ENCODE measurements around the gene NGB.
"Not testable (repeated sequence)": the region's sequence is repeated elsewhere in the genome, so short reads cannot be mapped to it uniquely, and the experiment has no call there.

Gene NGB, protein sequence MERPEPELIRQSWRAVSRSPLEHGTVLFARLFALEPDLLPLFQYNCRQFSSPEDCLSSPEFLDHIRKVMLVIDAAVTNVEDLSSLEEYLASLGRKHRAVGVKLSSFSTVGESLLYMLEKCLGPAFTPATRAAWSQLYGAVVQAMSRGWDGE
- 0 reads per million in 2 donors for total RNA-seq

DNA sequence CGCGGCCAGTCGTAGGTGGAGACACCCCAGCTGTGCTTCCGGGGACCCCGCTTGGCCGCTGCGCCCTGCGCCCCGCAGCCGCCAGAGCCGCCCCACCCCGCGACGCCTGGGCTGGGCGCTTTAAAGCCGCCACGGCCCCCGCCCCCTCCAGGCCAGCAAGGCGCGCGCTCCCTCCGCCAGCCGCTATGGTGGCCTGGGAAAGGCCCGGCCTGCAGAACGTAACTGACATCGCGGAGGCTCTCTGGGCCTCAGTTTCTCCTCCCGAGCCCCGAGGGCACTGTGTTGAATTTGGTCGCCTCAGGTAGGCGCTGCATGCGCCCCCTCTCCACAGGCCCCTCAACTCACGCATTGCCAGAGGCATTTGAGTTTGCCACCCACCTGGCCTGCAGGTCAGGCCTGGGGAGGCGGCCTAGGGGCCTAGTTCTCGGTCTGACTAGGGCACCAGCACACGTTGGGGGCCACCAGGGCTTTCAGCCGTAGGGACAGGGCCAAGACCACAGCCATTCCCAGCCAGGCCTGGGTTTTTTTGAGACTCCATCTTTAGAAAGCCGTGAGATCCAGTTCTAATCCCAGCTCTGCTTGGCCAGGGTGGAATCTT is at the start of gene NGB:
TSS of gene NGB (minus strand) at position 94 of the 598 bp plus-strand sequence. CDS start 269 bp downstream, outside the sequence.
- DNase-seq: no peak

DNA sequence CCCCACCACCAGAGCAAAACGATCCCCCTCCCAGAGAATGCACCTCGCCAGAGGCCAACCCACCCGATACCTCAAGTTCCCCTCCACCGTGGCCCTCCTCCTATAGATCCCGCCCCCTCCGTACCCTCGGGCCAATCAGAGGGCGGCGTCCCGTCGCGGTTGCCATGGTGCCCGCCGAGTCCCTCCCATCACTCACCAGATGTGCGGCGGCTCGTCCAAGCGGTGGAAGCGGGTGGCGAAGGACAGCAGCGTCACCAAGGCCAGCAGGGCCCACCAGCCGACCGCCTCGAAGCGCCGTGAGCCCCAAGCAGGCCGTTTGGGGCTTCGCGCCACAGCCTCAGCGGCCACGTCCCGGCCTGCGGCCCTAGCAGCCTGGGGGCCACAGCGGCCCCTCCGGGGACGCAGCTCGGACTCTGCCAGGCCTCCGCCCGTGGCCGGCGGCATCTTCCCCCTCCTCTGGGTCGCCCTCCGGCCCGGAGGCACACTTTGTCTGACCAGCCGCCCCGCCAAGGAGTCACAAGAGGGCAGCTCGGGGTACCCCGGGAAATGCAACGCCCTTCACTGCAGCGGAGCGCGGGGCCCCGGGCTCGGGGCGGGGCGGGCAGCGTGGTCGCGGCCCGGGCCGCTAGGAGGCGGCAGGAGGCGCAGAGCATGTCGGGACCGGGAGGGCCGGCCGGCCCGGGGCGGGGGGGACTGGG is 49.4 kb upstream of the NGB start, which contains the start of gene POMT2:
TSS of gene POMT2 (minus strand) at position 646 of the 698 bp plus-strand sequence. CDS start at position 444, 202 bp downstream.
- DNase-seq: peak; percentile 88

DNA sequence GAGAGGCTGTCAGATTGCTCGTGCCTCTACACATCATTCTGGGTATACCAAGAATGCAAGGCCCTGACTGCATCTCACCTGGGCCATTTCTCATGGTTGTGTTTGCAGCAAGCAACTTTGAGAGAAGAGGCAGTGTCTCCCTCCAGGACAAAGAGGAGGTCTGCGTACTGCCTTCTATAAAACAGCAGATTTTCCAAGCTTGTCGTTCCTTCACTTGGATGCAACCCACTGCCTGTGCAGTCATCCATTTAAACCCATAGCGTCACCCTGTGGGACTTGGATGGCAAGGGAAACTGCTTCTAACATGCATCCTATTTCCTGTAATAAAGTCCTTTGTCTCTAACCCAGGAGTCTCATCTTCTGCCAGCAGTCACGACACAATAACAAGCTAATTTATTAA is 48.4 kb upstream of the NGB start:
- DNase-seq: no peak

DNA sequence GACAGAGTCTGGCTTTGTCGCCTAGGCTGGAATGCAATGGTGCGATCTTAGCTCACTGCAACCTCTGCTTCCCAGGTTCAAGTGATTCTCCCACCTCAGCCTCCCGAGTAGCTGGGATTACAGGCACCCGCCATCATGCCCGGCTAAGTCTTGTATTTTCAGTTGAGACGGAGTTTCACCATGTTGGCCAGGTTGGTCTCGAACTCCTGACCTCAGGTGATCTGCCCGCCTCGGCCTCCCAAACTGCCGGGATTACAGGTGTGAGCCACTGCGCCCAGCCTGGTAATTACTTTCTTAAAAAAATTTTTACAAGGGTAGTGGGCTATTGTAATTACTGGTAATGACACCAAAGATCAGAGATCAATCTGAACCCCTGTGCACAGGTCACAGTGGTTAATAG is 47.8 kb upstream of the NGB start:
- not testable (repeated sequence) for DNase-seq

DNA sequence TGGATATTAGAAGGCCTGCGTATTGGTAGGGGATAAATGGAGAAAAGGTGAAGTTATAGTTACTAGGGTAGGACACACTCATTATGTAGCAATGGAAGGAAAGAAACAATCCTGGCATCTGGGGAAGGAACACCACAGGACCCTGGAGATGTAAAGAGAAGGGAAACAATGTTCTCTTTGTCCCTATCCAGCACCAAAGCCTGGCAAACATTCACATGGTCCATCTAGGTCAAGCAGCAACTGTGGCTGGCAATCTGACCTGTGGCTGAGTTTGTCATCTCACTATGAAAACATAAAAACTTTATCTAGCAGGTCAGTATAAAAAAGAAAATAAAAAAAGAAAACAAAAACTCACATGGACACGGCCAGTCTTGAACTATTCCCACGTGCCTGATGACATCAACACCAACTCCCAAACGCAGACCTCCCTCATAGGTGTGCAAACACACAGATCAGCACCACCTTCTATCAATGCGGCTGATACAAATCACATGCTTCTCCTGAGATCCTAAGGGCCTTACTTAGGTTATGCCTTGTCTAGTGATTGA is 47.1 kb upstream of the NGB start:
- no peak for DNase-seq

DNA sequence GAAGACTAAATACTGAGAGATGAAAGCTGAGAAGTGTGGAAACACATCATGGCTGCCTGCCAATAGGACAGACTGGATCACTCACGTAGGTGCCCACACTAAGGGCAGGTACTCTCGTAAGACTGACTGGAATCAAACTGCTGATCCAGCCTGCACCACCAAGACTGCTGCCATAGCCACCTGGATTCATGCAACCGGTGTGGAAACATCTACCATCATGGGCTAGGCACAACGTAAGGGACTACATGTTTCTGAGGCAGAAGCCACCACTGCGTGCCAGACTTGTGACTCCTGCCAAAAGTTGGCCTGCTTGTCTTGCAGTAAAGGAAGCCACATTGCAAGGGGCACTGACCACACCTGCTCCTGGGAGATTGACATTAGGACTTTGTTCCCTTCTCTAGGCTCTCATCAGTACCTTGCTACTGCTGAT is 45.9 kb upstream of the NGB start:
- no peak for DNase-seq

DNA sequence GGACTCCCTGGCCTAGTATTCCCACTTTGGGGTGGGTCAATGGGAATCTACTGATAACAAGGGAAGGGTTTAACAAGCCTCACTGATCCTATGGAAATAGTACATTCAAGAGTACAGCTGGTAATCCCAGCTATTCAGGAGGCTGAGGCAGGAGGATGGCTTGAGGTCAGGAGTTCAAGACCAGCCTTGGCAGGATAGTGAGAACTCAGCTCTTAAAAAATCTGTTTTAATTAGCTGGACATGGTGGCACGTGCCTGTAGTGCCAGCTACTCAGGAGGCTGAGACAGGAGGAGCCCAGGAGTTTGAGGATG is 45.1 kb upstream of the NGB start:
- no peak for DNase-seq

DNA sequence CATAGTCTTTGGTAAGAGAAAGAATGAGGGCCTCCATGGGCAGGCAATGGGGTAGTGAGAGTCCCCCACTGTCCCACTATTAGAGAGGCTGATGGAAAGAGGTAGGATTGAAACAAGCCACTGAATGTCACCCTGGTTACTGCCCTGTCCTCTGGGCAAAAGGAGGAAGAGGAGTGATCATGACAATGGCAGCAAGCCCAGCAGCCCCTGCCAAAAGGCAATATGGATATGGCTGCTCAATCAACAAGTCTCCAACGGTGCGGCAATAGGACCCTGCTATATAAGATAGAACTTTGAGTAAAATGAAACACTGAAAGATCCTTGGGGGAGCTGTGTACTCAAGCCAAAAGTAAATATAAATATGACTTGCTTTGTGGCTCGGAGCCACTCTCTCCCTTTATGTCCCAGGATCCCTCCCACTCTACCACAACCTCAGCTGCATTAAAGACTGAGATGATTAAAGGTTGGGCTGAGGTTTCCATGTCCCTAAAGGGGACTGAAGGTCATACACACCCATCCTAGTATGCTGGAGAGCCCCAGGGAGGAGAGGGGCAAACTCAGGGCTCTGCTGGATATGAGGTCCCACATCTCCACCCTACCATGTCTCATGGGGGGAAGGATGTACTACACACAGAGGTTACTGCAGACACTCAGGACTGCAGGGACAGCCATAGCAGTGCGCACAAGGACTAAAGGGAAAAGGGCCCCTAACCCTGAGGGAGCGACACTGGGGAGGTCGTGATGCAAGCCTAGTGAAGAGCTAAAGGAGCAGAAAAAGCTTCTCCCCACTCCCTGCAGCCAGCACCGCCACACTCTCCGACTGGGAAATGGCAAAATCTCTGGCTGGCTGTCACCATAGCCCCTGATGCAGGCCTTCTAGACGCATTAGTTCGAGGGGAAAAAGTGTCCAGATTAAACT is 43.8 kb upstream of the NGB start:
- no peak for DNase-seq

DNA sequence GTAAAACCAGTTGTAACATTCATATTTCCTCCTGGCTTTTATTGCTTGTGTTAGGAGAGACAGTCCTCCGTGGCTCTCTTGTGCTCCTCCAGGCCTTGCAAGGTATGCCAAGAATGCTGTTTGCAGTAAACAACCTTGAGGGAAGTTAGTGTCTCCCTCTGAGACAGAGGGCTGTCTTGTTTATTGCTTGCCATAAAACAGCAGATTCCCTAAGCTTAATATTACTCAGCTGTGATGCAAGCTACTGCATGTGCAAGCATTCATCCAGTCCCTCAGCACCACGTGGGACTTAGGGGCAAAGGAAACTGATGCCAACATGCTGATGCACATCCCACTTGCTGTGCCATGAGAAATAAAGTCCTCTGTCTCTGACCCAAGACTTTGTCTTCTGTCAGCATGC is 43.0 kb upstream of the NGB start:
- DNase-seq: no peak

DNA sequence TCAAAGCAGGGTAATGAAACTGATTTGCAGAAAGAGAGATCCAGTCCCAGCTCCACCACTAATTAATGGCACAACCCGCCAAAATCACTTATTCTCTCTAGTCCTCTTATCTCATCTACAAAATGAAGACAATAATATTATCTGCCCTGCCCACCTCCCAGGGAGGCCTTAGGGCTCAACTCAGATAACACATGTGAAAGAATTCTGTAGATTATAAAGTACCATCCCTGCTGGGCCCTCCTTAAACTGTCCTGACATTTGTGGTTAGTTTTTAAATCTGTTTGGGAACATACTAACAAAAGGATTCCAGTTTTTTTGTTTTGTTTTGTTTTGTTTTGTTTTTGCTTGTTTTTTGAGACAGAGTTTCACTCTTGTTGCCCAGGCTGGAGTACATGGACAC is 42.4 kb upstream of the NGB start:
- DNase-seq: no peak

DNA sequence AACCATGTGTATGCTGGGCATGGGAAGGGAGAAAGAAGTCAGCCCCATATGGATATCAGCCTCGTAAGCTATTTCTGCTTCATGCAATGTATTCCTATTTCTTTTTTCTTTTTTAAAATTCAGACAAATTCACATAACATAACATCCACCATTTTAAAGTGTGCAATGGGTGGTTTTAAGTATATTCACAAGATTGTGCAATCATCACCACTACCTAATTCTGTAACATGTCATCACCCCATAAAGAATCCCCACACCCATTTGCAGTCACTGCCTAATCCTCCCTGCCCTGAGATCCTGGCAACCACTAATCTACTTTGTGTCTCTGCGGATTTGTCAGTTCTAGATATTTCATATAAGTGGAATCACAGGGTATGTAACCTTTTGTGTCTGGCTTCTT is 40.2 kb upstream of the NGB start:
- no peak for DNase-seq

DNA sequence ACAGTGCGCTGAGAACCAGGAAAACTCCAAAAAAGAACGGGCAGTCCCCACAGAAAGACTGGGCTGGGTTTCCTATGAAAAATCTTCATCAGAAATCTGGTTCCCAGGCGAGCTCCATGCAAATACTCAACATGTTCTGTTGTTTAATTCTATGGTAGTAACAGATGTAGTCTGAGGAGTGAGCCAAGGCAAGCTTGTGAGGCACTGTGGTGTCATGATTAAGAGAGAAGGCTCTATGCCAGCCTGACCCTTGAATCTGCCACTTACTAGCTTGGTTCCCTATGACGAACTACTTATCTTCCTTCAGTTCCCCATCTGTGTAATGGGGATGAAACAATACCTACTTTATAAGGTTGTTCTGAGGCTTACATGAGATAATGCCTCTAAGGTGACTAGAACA is 39.0 kb upstream of the NGB start:
- no peak for DNase-seq

DNA sequence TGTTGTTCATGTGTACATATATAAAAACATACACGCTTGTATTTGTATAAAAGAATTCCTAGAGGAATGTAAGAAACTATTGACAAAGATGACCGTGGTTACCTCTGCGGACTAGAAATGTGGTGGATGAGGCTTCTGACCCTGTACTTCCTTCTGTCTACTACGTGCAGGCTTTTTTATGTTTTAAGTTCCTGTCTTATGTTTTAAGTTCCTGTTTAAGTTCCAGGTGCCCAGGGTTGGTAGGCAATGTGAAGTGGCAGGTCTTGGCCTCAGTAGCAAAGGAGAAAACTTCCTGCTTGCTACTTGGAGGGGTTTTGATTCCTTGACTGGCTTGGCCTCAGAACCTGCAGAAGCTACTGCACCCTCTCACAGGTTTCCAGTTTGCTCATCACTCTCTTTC is 38.1 kb upstream of the NGB start:
- DNase-seq: no peak

DNA sequence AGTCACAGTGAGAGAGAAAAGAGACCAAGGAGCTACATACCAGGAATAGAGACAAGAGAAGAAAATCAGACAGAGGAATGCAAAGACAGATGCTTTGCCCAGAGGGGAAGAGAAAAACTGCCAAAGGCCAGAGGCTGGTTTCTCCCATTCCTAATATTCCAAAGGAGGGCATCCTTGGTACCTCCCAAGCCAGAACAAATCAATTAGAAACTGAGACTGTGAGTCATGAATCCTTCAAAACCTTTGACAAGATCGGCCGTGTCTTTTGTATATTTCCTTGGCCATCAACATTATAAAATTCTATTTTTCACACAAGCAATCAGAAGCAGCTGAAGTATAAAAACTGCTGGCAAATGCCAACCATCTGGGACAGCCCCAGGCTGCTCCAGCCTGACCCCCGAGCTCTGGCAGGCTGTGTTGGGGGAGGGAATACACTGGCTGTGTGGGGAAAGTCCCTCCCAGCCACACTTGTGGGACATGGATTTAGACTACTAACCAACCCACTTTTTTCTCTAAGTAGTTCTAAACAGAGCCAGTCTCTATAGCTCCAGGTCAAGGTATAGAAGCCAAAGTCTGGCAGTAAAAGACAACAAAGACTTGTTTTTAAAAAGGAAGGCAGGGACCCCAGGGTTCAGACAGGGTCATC is 36.0 kb upstream of the NGB start:
- no peak for DNase-seq

DNA sequence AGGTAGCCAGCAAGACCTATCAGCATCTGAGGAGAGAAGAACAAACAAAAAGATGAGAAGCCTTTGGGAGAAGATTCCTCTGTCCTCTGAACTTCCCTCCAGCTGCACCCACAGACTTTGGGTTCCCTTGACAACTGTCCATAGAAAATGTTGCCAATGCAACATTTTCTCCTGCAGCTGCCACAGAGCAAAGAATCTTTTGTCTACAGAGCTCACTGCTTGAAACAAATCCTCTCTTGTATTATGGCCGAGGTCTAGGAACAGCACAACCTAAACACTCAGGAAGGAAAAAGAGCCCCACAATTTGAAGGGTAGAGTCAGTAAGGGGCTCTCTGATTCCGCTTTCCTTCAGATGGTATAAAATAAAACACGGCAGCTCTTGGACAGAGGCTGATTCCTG is 35.4 kb upstream of the NGB start:
- DNase-seq: no peak

DNA sequence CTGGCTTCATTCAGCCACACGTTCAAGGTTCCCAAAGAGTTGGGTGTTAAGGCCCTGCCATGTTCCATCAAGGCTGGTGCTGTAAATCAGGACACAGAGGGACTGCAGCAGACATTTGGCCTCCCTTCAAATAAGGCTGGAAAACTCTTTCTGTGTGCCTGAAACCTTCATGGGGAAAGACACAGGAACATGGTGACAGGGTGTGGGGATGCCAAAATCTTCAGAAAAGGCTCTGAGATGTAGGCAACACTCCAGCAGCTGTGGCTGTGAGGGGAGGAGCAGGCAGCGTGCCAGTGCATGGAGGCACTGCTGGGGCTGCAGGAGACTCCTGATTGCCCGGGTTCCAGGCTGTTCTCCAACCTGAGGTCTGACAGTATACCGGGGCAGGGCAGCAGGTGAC is 34.7 kb upstream of the NGB start:
- no peak for DNase-seq

DNA sequence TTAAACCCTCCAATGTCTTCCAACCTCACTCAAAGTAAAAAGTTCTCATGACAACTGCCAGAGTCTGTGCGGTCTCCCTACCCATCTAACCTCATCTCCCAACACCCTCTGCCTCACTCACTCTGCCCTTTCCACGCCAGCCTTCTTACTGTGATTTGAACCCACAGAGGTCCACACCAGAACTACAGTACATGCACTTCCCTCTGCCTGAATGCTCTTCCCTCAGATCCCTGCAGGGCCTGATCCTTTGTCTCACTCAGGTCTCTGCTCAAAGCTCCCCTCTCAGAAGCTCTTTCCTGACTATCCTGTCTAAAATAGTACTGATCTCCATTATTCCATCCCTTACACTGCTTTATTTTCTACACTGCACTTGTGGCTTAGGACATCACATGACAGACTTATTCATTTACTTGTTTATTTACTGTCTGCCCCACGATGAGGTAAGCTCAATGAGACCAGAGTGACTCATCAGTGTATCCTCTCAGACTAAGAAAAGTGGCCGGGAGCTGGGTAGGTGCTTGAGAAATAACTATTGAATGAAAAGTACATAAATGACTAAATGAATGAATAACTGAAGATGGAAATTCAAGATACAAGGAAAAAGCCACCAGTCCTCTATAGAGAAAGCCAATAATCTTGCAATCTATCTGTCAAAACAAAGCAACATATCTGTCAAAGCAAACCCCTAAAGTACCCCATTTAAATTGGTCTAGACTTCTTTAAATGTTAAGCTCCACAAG is 32.6 kb upstream of the NGB start:
- no peak for DNase-seq

DNA sequence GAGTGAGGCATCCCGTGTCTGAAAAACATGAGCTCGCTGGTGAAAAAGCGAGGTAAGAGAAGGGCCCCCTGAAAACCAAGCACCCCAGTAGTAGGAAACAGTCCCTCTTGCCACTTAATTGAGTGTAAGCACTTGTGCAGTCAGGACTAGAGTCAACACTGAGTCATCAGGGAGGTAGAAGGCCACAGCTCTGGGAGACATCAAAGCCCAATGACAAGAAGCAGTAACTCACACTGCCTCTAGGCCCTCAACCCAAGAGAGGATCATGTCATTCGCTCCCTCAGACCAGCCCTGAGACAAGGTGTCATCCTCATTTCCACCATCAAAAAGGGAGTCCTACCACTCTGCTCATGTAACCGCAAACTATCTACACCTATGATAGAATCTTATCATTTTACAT is 31.9 kb upstream of the NGB start:
- no peak for DNase-seq

DNA sequence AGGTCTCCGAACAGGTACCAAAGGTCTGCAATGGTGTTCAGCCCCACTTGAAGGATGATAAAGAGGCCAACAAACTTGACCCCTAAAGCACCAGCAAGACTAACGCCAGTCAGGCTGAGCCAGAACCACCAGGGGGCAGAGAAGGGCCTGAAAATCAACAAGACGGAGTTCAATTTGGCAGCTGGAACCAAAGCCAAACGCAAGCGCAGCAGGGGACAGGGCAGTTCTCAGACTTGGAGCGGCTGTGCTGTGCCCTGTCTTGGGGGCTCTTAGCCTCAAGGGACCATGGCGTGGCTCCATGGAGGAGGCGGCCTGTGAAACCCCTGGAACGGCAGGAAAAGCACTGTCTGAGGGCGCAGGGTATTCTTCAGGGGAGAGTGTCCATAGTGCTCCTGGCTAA is 30.1 kb upstream of the NGB start:
- DNase-seq: peak; percentile 37

DNA sequence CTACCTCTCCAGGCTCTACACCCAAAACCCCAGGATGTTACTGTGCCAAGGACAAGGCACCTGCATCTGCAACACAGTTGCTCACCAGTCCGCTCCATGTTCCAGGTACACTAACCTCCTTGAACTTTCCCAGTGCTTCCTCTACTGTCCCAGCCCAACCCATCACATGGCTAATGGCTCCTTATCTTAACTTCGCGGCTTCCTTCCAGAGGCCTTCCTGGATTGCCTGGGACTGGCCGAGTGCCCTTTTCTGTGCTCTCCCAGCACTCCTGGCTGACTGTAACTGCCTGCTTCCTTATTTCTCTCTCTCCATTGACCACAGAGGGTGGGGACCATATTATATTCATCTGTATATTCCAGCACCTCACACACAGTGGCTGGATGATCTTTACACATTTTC is 28.8 kb upstream of the NGB start:
- DNase-seq: no peak

DNA sequence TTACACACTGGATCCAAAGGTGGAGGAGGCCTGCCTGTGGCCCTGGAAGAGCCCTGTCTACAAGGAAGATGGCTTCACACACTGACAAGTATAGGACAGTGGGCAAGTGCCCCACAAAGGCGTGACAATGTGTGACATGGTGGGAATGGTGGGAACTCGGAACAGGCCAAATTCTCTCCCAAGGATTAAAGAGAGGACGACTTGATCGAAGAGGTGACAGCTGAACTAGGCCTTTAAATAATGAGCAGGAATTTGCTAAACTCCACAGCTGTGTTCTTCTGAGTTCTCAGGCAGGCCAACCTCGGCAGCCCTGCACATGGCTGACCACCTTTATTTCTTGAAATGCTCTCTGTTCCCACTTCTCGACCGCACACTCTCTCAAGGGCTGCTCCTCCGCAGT is 25.9 kb upstream of the NGB start:
- DNase-seq: no peak

DNA sequence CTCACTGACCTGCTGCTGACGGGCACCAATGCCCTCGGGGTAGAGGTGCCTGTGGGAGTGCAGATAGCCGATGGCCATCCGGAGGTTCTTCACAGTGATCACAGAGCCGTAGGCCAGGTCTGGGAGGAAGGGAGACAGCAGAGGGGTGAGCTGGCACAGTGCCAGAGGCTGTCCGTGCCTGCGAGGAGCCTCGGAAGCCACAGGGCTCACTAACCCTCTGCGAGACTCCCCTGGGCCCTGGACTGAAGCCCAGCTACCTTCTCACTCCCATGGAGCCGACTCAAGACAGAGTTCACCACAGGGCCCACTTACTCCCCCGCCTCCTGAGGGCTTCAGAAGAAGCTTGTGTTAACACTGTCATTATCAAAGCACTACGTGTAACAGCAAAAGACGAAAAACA is 25.1 kb upstream of the NGB start:
- no peak for DNase-seq
